ENCODE data around the gene SSTR5.

DNA sequence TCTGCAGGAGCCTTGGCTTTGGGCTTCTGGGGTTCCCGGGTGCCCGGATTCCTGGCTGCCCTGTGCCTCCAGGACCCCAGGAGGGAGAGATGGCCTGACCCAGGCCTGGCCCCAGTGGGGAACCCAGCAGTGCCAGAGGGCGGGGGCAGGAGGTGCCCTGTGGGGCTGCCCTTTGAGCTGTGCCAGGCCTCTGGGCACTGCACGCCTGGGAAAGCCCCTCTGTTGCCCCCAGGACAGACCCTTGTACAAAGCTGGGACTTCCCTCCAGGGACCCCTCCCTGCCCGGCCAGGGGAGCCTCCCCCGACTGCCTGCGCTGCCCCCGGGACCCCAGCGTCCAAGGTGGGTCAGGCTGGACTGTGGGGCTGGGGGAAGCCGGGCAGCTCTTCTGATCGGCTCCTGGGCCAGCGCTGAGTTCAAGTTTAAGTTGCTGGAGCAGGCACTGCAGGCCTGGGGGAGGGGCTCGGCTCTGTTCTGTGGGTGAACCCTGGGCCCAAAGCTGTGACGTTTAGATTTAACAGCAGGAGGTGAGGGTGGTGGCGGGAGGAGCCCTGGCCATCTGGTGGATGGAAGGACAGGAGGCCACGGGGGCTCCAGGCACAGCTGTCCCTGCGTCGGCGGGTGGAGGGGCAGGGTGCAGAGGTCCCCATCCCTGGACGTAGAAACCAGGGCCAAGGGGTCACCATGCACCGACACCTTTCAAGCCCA lies 51.1 kb downstream of the SSTR5 start:
- TF ChIP-seq, protein P1, sequence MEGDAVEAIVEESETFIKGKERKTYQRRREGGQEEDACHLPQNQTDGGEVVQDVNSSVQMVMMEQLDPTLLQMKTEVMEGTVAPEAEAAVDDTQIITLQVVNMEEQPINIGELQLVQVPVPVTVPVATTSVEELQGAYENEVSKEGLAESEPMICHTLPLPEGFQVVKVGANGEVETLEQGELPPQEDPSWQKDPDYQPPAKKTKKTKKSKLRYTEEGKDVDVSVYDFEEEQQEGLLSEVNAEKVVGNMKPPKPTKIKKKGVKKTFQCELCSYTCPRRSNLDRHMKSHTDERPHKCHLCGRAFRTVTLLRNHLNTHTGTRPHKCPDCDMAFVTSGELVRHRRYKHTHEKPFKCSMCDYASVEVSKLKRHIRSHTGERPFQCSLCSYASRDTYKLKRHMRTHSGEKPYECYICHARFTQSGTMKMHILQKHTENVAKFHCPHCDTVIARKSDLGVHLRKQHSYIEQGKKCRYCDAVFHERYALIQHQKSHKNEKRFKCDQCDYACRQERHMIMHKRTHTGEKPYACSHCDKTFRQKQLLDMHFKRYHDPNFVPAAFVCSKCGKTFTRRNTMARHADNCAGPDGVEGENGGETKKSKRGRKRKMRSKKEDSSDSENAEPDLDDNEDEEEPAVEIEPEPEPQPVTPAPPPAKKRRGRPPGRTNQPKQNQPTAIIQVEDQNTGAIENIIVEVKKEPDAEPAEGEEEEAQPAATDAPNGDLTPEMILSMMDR (IDR thresholded peaks at IDR 0.05; ENCODE audit: borderline replicate concordance, extremely low read depth, low read length, poor library complexity, severe bottlenecking), result no peak
- no peak for TF ChIP-seq EZH2 (IDR thresholded peaks at IDR 0.05; ENCODE audit: borderline replicate concordance, low read depth, low read length, severe bottlenecking)

Measured in DND-41 (cell line).